Measurements from ENCODE around the gene HES5. TPM values are rescaled to one million over a fixed set of nuclear protein-coding genes. Genes with fewer than 3 reads are reported as not detected.
"Not testable (repeated sequence)": the region's sequence is repeated elsewhere in the genome, so short reads cannot be mapped to it uniquely, and the experiment has no call there.

Gene HES5, protein sequence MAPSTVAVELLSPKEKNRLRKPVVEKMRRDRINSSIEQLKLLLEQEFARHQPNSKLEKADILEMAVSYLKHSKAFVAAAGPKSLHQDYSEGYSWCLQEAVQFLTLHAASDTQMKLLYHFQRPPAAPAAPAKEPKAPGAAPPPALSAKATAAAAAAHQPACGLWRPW
- 0.84 and 1.8 TPM in 2 replicates for total RNA-seq (2014; rRNA removed)
- percentile 25 among the genes with signal in this experiment for Bru-seq, nascent RNA
- percentile 33 among the genes with signal in this experiment for BruChase-seq, experiment 1, labeled RNA remaining after a 6-hour chase
- BruChase-seq, experiment 2, labeled RNA remaining after a 2-hour chase: not detected
- long read RNA-seq, partial matches to known transcripts: 2 of 2 reads
- long read RNA-seq, other reads (novel, unspliced or antisense): 0 of 2 reads

GRCh38 chr1:2529784-2530512 lies at the start of gene HES5:
Gene HES5 (minus strand): TSS chr1:2530263. CDS start chr1:2530164, 99 bp downstream.
- Histone ChIP-seq H3K27me3 (ENCODE audit: low read length) (no peaks in the 10 kb centered on the region), H3K9ac (ENCODE audit: low read length) (no peak within 1 kb of the TSS), H3K9me2 (replicated peaks; ENCODE audit: low read length) (no peaks in the 10 kb centered on the region), H2AFZ (ENCODE audit: low read length) (peak within 1 kb of the TSS; percentile 74), H3K4me3 (ENCODE audit: low read length) (peak within 1 kb of the TSS; percentile 54), H3K9me3 (ENCODE audit: low read length) (no peaks in the 10 kb centered on the region), H3K79me2 (ENCODE audit: low read length) (peaks cover 11% of the 10 kb centered on the region), H3K4me1 (ENCODE audit: insufficient read depth, low read length) (peaks cover 47% of the 10 kb centered on the region), H3K27ac (ENCODE audit: low read length) (no peak within 1 kb of the TSS), H4K20me1 (ENCODE audit: low read length) (peaks cover 10% of the 10 kb centered on the region), H3K36me3 (ENCODE audit: low read depth, low read length) (no peaks in the 10 kb centered on the region), H3K4me2 (ENCODE audit: low read length) (peak within 1 kb of the TSS; percentile 71), H3F3A (ENCODE audit: low read length, unreplicated experiment) (no peaks in the 10 kb centered on the region)
- no peak for ATAC-seq
- TF ChIP-seq, protein P1, sequence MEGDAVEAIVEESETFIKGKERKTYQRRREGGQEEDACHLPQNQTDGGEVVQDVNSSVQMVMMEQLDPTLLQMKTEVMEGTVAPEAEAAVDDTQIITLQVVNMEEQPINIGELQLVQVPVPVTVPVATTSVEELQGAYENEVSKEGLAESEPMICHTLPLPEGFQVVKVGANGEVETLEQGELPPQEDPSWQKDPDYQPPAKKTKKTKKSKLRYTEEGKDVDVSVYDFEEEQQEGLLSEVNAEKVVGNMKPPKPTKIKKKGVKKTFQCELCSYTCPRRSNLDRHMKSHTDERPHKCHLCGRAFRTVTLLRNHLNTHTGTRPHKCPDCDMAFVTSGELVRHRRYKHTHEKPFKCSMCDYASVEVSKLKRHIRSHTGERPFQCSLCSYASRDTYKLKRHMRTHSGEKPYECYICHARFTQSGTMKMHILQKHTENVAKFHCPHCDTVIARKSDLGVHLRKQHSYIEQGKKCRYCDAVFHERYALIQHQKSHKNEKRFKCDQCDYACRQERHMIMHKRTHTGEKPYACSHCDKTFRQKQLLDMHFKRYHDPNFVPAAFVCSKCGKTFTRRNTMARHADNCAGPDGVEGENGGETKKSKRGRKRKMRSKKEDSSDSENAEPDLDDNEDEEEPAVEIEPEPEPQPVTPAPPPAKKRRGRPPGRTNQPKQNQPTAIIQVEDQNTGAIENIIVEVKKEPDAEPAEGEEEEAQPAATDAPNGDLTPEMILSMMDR (conservative IDR thresholded peaks at IDR 0.05; ENCODE audit: low read depth, low read length): no peak
- TF ChIP-seq EZH2 (IDR thresholded peaks at IDR 0.05; ENCODE audit: low read length, unreplicated experiment) (no peak), EZH2phosphoT487 (IDR thresholded peaks at IDR 0.05; ENCODE audit: borderline replicate concordance, low read length) (no peak)
- DNase-seq: peak; percentile 34
- intact Hi-C loops (cut with micrococcal nuclease): no loop called here
- BruUV-seq (replicated peaks): no TSS peak
- ChIA-PET POLR2A (ENCODE audit: unreplicated experiment) (no interaction called here), CTCF (interaction anchor here (0.6 kb wide), 1 partner anchor 17 kb away, joined by 5 read pairs; no protein-coding TSS in a partner anchor)

GRCh38 chr1:2578758-2579118 lies 48.7 kb upstream of the HES5 start:
- CTCF ChIA-PET: no interaction called here
- Histone ChIP-seq H3K27me3 (ENCODE audit: low read length) (peaks cover 8% of the 10 kb centered on the region; the same call in 1 of the 2 replicates), H3F3A (ENCODE audit: low read length, unreplicated experiment) (no peaks in the 10 kb centered on the region), H3K36me3 (ENCODE audit: low read depth, low read length) (no peaks in the 10 kb centered on the region), H3K4me3 (ENCODE audit: low read length) (no peak overlapping the region), H3K4me1 (ENCODE audit: insufficient read depth, low read length) (no peaks in the 10 kb centered on the region; the same call in 1 of the 2 replicates), H3K9me3 (ENCODE audit: low read length) (no peaks in the 10 kb centered on the region), H3K79me2 (ENCODE audit: low read length) (no peaks in the 10 kb centered on the region), H3K9ac (ENCODE audit: low read length) (no peak overlapping the region), H2AFZ (ENCODE audit: low read length) (no peak overlapping the region), H3K9me2 (replicated peaks; ENCODE audit: low read length) (no peaks in the 10 kb centered on the region), H4K20me1 (ENCODE audit: low read length) (no peaks in the 10 kb centered on the region), H3K4me2 (ENCODE audit: low read length) (no peak overlapping the region), H3K27ac (ENCODE audit: low read length) (no peak overlapping the region)
- intact Hi-C loops (cut with micrococcal nuclease): no loop called here
- no TSS peak for BruUV-seq (replicated peaks)
- DNase-seq: no peak
- POLR2A ChIA-PET (ENCODE audit: unreplicated experiment): no interaction called here
- TF ChIP-seq, protein P1 (conservative IDR thresholded peaks at IDR 0.05; ENCODE audit: low read depth, low read length): no peak
- TF ChIP-seq EZH2 (IDR thresholded peaks at IDR 0.05; ENCODE audit: low read length, unreplicated experiment): no peak
- TF ChIP-seq EZH2phosphoT487 (IDR thresholded peaks at IDR 0.05; ENCODE audit: borderline replicate concordance, low read length): no peak
- no peak for ATAC-seq

DNA sequence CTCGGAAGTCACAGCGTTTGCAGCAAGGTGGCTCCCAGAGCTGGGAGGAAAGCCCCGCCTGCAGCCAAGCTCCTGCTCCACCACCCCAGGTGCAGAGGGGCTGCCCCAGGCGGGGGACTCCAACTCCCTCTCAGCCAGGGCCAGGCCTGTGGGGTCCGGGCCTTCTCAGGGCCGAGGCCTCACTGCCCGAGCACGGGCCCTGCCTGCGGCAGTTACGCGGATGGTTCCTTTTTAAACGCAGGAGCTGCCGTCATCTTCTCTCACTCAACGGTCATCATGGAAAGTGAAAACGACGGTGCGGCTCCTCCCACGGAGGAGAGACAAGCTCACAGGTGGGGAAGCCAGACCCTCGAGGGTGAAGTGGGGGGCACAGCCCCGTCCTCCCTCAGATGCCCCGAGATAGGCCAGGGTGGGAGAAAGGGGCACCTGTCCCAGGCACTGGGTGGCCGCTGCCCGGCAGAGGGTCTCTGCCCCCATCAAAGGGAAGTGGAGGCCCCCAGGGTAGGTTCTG lies 47.6 kb upstream of the HES5 start:
- H4K20me1 ChIP-seq (ENCODE audit: low read length); intact Hi-C loops (cut with micrococcal nuclease); H2AFZ ChIP-seq (ENCODE audit: low read length); H3K4me3 ChIP-seq (ENCODE audit: low read length); H3K79me2 ChIP-seq (ENCODE audit: low read length); H3K4me1 ChIP-seq (ENCODE audit: insufficient read depth, low read length); H3K9me2 ChIP-seq (replicated peaks; ENCODE audit: low read length); H3K4me2 ChIP-seq (ENCODE audit: low read length); POLR2A ChIA-PET (ENCODE audit: unreplicated experiment); DNase-seq; BruUV-seq (replicated peaks); ATAC-seq; H3K27ac ChIP-seq (ENCODE audit: low read length); H3K9ac ChIP-seq (ENCODE audit: low read length); H3K9me3 ChIP-seq (ENCODE audit: low read length); H3F3A ChIP-seq (ENCODE audit: low read length, unreplicated experiment); H3K36me3 ChIP-seq (ENCODE audit: low read depth, low read length): not testable (repeated sequence)
- H3K27me3 ChIP-seq (ENCODE audit: low read length): peaks cover 19% of the 10 kb centered on the region
- CTCF ChIA-PET: interaction anchor here (0.6 kb wide), 1 partner anchor 134 kb away, joined by 3 read pairs; no protein-coding TSS in a partner anchor
